Activated CD8-positive, alpha-beta memory T cell treated with anti-CD3 and anti-CD28 coated beads for 48 hours (primary cell): Measurements from ENCODE around the gene FUZ.

Experiments
- DNase-seq, 3 experiments: peaks; one replicate each; pipeline ENCODE4 v3.0.0-alpha.2; 2020; ENCODE audit warnings: low read depth in 2 of 3, low spot score in 2 of 3

Gene FUZ

DNA sequence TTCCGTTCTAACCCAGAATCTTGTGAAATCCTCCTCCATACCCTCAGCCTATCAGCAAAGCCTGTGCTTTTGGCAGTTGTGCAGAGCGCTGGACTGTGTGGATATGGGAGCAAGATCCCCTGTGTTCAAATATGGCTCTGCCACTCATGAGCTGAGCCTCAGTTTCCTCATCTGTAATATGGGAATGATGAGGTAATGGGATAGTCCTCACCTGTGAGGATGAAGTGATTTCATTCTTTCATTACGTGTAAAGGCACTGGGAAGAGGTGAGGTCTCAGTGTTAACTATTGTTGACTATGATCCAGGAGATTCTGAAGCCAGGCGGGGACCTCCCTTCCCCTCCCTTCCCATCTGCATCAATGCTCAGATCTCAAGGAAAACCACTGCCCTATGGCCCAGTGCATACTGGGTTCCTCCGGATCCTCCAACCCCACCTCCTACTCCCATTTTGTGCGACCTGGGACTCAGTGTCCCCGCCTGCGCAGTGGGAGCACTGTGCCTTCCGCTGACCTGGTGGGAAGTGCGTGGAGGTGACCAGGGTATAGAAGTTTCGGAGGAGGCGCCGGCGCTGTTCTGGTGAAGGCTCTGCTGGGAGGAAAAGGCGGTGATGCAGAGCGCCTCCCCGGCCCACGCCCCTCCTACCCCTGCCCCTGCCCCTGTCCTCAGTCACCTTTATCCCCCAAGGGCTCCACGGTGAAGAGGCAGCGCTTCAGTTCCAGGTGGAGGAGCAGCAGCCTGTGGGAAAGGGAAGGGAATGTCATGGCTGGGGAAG lies 5.0 kb downstream of the FUZ start:
- no peak for DNase-seq

DNA sequence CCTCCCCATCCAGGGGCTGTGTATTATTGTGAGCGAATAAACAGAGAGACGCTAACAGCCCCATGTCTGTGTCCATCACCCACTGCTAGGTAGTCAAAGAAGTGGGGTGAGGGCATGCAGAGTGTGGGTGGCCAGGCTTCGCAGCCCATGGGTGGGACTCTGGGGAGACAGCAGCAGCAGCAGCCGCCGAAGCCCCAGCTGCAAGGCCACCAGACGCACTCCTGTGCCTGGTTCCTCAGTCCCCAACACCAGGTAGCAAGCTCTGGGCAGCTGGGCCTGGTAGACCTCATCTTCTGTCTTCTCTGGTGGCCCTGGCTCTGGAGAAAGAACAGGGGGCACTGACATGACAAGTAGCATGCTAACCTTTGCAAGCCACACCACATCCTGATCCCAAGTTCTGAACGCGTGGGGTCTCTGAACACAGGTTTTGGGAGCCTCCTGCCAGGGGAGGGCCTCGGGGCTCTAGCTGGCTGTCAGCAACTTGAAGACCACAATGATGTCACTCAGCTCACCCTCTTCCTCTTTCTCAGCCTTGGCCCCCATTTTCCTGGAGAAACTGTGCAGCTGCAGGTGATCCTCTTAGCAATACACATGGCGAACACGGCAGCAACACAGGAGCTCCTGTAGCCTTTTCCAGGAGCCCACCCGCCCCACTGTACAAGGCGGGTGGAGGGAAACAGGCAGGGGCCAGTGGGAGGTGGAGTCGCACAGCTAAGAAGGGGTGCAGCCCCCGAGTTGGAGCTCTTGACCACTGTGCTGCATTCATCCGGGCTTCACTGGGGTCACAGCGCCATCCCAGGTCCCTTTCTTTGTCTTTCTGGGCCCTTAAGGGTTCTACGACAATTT lies 5.8 kb downstream of the FUZ start:
- DNase-seq = no peak

DNA sequence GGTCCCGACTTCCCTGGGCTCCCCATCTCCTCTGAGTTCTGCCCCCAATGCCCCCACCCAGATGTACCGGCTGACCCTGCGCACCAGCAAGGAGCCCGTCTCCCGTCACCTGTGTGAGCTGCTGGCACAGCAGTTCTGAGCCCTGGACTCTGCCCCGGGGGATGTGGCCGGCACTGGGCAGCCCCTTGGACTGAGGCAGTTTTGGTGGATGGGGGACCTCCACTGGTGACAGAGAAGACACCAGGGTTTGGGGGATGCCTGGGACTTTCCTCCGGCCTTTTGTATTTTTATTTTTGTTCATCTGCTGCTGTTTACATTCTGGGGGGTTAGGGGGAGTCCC lies 6.5 kb downstream of the FUZ start:
- no peak for DNase-seq

DNA sequence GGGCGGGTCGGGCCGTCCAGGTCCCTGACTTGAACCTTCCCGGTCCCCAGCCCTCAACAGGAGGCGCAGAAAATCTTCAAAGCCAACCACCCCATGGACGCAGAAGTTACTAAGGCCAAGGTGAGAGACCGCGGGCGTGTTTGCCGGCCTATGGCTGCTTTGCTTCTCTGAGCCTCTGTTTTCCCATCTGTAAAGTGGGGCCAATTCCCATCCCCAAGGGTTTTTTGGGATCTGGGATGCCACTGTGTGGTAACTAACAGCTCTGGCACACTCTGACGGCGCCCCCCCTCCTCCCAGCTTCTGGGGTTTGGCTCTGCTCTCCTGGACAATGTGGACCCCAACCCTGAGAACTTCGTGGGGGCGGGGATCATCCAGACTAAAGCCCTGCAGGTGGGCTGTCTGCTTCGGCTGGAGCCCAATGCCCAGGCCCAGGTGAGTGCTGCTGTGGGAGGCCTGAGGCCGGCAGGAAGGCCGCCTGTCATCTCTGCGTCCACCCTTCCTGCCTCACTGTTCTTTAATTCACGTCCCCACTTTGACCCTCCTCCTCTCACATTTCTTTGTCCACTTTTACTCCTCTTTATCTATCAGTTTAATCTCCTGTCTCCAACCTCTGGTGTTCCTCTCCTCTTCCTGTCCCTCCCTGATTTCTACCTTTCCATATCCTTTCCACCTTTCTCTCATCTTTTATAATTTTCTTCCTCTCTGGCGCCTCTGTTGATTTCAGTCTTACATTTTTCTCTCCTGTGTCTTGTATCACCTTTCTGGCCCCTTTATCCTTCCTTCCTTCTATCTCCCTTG lies 7.1 kb downstream of the FUZ start:
- no peak for DNase-seq

DNA sequence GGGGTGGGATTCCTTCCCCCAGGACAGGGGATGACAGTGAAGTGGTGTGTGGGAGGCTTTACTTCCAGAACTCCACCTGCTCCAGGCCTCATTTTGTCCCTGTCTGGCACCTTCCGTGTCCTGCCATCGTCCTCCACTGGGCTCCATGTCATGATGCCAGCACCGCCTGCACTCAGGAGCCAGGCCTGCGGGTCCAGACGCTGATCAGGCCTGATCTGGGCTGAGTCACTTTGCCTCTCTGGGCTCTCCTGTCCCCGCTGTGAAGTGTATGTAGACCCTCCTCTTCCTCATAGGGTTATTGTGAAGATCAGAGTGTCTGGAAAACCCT lies 9.6 kb downstream of the FUZ start:
- no peak for DNase-seq

DNA sequence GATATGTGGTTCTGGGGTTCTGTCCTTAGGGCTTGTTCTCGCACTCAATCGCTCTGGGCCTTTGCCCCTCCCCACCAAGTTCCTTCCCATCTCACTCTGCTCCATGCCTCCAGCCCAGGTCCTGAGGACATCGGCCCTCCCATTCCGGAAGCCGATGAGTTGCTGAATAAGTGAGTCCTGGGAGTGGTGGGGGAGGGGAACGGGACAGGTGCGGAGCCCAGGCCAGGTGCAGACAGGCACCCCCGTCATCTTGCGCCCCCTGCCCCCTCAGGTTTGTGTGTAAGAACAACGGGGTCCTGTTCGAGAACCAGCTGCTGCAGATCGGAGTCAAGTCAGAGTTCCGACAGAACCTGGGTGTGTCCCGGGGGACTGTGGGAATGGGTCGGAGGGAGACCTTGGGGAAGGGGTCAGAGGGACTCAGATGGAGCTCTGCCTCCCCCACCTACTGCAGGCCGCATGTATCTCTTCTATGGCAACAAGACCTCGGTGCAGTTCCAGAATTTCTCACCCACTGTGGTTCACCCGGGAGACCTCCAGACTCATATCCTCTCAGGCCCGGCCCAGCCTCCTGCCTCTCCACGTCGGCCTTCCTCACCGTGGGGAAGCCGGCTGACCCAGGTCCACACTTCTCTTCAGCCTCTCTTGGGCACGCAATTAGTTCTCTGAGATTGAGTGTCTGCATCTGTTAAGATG lies 10.1 kb downstream of the FUZ start:
- no peak for DNase-seq

DNA sequence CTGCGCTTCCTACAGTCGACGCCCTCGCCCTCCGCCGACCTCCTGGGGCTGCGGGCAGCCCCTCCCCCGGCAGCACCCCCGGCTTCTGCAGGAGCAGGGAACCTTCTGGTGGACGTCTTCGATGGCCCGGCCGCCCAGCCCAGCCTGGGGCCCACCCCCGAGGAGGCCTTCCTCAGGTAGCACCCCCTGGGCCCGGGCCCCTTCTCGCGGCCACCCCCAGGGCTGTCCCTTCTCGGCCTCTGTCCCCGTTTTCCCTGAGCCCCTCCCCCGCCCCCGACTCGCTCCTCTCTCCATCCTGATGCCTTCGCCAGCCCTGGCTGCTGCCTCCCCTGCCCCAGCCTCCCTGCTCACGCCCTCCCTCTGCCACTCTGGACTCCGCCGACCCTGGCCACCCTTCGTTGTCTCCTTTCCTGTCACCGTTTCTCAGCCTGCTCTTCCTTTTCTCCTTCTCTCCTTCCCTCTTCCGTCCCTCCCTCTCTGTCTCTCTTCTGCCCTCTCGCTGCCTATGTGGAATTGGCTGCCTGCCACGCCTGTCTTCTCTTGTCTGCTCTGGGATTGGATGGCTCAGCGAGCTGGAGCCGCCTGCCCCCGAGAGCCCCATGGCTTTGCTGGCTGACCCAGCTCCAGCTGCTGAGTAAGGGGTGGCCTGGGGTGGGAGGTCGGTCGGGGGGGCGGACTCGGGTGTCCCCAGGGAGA lies 11.0 kb downstream of the FUZ start:
- DNase-seq = no peak

DNA sequence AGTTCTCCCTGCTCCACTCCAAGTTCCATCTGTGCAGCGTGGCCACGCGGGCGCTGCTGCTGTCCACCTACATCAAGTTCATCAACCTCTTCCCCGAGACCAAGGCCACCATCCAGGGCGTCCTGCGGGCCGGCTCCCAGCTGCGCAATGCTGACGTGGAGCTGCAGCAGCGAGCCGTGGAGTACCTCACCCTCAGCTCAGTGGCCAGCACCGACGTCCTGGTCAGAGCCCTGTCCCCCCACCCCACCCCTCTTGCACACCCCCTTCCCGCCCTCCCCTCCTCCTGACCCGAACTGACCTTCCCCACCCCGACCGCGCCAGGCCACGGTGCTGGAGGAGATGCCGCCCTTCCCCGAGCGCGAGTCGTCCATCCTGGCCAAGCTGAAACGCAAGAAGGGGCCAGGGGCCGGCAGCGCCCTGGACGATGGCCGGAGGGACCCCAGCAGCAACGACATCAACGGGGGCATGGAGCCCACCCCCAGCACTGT lies 11.6 kb downstream of the FUZ start:
- no peak for DNase-seq

DNA sequence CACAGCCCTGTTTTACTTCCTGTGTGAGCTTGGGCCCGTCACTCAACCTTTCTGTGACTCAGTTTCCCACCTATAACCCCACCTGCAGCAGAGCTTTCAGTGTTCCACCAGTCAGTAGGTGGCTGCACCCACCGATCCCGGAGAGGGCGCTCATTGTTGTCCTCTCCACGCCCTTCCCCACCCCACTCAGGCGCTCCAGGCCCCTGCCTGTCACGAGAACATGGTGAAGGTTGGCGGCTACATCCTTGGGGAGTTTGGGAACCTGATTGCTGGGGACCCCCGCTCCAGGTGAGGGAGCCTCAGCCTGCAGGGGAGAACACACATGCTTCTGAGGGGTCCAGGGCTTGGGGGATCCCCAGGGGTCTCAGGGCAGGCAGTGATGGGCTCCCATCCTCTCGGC lies 12.3 kb downstream of the FUZ start:
- DNase-seq = no peak

DNA sequence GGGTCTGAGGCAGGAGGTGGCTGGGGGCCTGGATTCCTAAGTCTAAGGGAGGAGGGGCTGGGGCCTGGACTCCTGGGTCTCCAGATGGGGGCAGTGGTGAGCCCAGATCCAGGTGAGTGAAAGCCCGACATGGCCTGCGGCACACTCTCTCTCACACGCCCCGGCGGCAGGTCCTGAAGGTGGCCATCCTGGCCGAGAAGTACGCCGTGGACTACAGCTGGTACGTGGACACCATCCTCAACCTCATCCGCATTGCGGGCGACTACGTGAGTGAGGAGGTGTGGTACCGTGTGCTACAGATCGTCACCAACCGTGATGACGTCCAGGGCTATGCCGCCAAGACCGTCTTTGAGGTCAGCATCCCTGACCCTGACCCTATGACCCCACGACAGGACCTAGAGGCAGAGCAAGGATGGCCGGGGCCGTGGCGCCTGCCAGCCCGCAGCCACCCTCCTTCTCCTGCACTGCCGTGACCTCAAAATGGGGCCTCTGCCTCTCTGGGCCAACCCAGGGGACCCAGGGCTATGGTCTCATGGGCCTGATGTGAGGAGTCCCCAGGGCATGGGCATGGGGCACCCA lies 13.2 kb downstream of the FUZ start:
- DNase-seq = no peak

DNA sequence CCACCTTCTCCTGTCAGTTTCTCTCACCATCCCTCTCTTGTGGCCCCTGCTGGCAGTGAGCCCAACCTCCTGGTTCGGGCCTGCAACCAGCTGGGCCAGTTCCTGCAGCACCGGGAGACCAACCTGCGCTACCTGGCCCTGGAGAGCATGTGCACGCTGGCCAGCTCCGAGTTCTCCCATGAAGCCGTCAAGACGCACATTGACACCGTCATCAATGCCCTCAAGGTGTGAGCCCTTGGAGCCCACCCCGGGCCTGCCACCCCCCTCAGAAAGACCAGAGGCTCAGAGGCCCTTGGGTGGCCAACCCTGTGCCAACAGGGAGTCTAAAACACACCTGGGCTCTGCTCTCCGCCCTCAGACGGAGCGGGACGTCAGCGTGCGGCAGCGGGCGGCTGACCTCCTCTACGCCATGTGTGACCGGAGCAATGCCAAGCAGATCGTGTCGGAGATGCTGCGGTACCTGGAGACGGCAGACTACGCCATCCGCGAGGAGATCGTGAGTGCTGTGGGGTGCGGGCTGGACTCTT lies 13.8 kb downstream of the FUZ start:
- no peak for DNase-seq

DNA sequence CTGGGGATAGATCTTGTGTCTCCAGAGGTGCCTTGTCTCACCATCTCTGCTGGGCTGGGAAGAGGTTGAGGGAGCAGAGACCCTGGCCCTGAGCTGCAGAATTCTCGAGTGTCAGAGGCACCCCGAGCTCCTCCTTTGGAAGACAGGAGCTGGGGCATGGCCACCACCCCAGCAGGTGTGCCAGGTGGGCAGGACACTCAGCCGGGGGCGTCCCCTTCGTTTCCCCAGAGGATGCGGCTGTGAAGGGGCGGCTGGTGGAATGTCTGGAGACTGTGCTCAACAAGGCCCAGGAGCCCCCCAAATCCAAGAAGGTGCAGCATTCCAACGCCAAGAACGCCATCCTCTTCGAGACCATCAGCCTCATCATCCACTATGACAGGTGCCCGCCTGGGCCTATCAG lies 14.5 kb downstream of the FUZ start:
- no peak for DNase-seq

DNA sequence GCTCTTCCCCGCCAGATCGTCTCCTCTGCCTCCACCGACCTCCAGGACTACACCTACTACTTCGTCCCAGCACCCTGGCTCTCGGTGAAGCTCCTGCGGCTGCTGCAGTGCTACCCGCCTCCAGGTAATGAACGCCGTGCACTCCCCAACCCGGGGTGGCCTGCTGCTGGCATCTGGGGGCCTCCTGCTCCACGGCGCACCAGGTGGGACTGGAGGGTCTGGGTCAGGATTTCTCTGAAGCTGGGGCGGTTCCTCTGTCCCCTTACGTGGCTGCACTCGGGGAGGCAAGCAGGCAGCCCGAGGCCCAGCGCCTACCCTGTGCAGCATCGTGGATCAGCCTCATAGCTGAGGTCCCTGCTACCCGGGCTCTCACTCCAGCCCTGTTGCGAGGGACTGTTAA lies 17.5 kb downstream of the FUZ start:
- DNase-seq = no peak

DNA sequence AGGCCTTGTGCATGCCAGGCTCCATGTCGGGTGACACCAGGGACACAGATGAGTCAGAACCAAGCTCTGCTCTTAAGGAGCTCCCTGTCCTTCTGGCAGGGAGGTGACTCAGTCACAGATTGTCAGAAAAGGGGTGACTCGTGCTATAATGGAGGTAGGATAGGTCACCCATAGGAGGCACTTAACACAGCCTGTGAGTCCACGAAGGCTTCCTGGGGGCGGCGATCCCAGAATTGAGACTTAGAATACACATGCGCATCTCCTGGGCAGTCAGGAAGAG lies 19.6 kb downstream of the FUZ start:
- no peak for DNase-seq

DNA sequence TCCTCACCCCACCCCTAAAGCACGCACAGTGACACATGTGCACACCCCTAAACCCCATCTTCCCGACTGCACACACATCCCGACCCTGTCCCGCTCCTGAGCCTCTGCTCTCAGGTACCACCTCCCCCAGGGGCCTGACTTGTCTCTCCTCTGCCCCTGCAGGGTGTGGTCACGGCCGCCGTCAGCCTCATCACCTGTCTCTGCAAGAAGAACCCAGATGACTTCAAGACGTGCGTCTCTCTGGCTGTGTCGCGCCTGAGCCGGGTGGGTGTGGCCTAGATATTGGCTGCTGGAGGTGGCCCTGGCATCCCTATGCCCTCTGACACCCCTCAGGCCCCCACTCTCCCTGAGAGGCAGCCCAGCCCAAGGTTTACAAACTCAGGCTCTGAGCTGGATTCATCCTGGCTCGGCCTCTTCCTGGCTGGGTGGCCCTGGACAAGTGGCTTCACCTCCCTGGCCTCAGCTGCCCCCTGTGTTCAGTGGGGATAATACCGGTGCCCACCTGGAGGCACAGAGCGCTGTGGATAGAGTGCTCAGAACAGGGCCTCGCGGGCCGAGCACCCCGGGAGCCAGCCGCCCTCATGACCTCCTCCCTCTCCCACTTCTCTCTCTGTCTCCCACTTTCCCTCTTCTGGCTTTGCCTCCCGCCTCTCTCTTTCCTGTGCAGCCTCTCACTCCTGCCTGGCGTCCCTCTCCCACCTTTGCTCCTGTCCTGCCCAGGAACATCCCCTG lies 20.1 kb downstream of the FUZ start:
- no peak for DNase-seq

DNA sequence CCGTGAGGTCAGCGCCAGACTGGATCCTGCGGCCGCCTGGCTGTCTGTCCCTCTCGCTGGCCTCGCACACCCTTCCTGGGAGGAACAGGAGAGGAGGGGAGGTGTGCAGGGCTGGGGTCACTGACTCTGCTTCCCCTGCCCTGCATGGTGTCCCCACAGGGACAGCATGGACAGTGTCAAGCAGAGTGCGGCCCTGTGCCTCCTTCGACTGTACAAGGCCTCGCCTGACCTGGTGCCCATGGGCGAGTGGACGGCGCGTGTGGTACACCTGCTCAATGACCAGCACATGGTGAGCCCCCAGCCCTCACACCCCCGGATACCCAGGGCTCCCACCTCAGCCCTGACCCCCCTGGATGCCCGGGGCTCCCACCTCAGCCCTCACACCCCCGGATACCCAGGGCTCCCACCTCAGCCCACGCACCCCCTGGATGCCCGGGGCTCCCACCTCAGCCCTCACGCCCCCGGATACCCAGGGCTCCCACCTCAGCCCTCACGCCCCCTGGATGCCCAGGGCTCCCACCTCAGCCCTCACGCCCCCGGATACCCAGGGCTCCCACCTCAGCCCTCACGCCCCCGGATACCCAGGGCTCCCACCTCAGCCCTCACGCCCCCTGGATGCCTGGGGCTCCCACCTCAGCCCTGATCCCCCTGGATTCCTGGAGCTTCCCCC lies 21.2 kb downstream of the FUZ start:
- no peak for DNase-seq

DNA sequence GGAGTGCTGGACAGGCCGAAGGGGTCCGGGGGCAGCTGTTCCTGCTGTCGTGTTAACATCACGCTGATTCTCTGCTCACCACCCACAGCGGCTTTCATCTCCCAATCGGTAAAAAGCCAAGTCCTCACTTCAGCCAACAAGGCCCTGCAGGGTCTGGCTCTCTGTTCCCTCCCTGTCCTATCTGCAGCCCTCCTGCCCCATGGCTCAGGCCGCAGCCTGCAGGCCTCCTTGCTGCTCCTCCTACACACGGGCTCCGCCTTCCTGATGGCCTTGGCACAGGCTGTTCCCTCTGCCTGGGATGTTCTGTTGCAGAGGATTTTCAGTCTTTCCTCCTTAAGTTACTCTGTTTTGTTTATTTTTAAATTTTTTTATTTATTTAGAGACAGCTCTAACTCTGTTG lies 22.2 kb downstream of the FUZ start:
- DNase-seq = no peak

DNA sequence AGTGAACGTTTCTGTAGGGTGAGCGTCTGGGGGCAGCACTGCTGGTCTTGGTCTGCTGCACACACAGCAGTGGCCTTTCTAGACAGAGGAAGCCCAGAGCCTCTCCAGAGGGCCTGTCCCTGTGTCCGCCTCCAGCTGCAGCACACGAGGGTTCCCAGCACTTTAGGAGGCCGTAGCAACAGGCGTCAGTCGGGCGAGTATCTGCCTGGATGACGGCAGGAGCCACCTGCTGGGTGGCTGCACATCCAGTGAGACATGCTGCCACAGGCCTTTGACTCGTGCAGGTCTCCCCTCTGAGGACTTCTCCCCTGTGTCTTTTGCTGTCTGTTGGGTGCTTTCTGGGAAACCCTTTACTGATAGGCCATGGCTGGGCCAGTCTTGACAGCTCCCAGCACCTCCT lies 24.2 kb downstream of the FUZ start:
- DNase-seq = no peak

DNA sequence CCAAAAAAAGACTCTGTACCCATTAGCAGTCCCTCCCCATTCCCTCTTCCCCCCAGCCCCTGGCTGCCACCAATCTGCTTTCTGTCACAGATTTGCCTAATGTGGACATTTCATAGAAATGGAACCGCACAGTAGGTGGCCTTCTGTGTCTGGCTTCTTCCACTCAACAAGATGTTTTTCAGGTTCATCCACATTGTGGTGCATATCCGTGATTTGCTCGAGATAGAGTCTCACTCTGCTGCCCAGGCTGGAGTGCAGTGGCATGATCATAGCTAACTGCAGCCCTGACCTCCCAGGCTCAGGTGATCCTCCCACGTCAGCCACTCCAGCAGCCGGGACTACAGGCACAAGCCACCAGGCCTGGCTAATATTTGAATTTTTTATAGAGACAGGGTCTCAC lies 25.3 kb downstream of the FUZ start:
- no peak for DNase-seq
